Neural cell (in vitro differentiated cells): ENCODE results near the gene DCC. TPM values are rescaled to one million over a fixed set of nuclear protein-coding genes. Genes with fewer than 3 reads are reported as not detected.

Experiments
- H2AFZ ChIP-seq: fragments of 200-600, 300-800 bp; sonication (generic), shearing (Covaris generic); 2 replicates; pipeline ENCODE4 v1.6.0; 2014; ENCODE audit warnings: low read depth, mild to moderate bottlenecking, antibody characterized with exemption, low read length, moderate library complexity
- H3F3A ChIP-seq: fragments of 200-600 bp; shearing (Covaris generic); 2 replicates; pipeline ENCODE4 v1.6.1; 2016; ENCODE audit warnings: mild to moderate bottlenecking, moderate library complexity, mixed read lengths, antibody characterized with exemption, low read length; ENCODE audit not compliant: insufficient read depth, poor library complexity, severe bottlenecking
- H3K27ac ChIP-seq: fragments of 200-600, 300-800 bp; sonication (generic), shearing (Covaris generic); 2 replicates; pipeline ENCODE4 v1.5.1; 2014; ENCODE audit warnings: mild to moderate bottlenecking, low read length, moderate library complexity
- H3K27me3 ChIP-seq: fragments of 300-800, 200-600 bp; sonication (generic), shearing (Covaris generic); 2 replicates; pipeline ENCODE4 v1.6.0; 2014; ENCODE audit warnings: mild to moderate bottlenecking, low read depth, low read length, moderate library complexity; ENCODE audit not compliant: insufficient read depth
- H3K36me3 ChIP-seq: fragments of 300-800, 200-600 bp; sonication (generic), shearing (Covaris generic); 2 replicates; pipeline ENCODE4 v1.5.1; 2014; ENCODE audit warnings: mild to moderate bottlenecking, antibody characterized with exemption, low read length, moderate library complexity; ENCODE audit not compliant: insufficient read depth
- H3K4me2 ChIP-seq: fragments of 300-800, 200-600 bp; sonication (generic), shearing (Covaris generic); 2 replicates; pipeline ENCODE4 v1.6.0; 2014; ENCODE audit warnings: mild to moderate bottlenecking, low read length
- H3K4me3 ChIP-seq: fragments of 300-800, 200-600 bp; sonication (generic), shearing (Covaris generic); 2 replicates; pipeline ENCODE4 v1.5.1; 2014; ENCODE audit warnings: mild to moderate bottlenecking, low read length, moderate library complexity
- H3K79me2 ChIP-seq: fragments of 200-600 bp; shearing (Covaris generic); replicated peaks from 2 replicates; pipeline ENCODE4 v1.6.0; 2014; ENCODE audit warnings: mild to moderate bottlenecking, low read length, moderate library complexity; ENCODE audit not compliant: insufficient read depth
- H3K9ac ChIP-seq: fragments of 300-800, 200-600 bp; sonication (generic), shearing (Covaris generic); 2 replicates; pipeline ENCODE4 v1.6.1; 2016; ENCODE audit warnings: mild to moderate bottlenecking, low read length, mixed read lengths
- H3K9me2 ChIP-seq: fragments of 200-600 bp; shearing (Covaris generic); 2 replicates; pipeline ENCODE4 v1.6.1; 2016; ENCODE audit warnings: mild to moderate bottlenecking, low read length, mixed read lengths; ENCODE audit not compliant: insufficient read depth
- H3K9me3 ChIP-seq: fragments of 200-600, 300-800 bp; sonication (generic), shearing (Covaris generic); 2 replicates; pipeline ENCODE4 v1.6.1; 2016; ENCODE audit warnings: mild to moderate bottlenecking, mixed run types, low read length, moderate library complexity, mixed read lengths
- H4K20me1 ChIP-seq: fragments of 200-600 bp; shearing (Covaris generic); 2 replicates; pipeline ENCODE4 v1.6.1; 2016; ENCODE audit warnings: mild to moderate bottlenecking, mixed run types; ENCODE audit not compliant: insufficient read depth
- EP300 ChIP-seq: fragments of 450-650 bp; conservative IDR thresholded peaks from 2 replicates; pipeline ENCODE4 v1.6.1; 2014; ENCODE audit warnings: antibody characterized with exemption, mild to moderate bottlenecking, moderate library complexity; ENCODE audit not compliant: poor library complexity, severe bottlenecking
- EZH2 ChIP-seq: fragments of 200-600, 300-800 bp; shearing (Covaris generic), sonication (generic); IDR thresholded peaks from 2 replicates; pipeline ENCODE4 v1.6.1; 2014; ENCODE audit warnings: antibody characterized with exemption, low read length, borderline replicate concordance, mild to moderate bottlenecking; ENCODE audit not compliant: insufficient read depth, poor library complexity, severe bottlenecking
- MXI1 ChIP-seq: fragments of 450-650 bp; conservative IDR thresholded peaks from 2 replicates; pipeline ENCODE4 v1.6.1; 2014; ENCODE audit warnings: antibody characterized with exemption, mild to moderate bottlenecking; ENCODE audit not compliant: poor library complexity, severe bottlenecking
- POLR2AphosphoS5 ChIP-seq: IDR thresholded peaks from 2 replicates; pipeline ENCODE4 v1.6.1; 2012
- RAD21 ChIP-seq: fragments of 450-650 bp; conservative IDR thresholded peaks from 2 replicates; pipeline ENCODE4 v1.6.1; 2014; ENCODE audit warnings: antibody characterized with exemption, mild to moderate bottlenecking, moderate library complexity
- SMC3 ChIP-seq: fragments of 450-650 bp; conservative IDR thresholded peaks from 2 replicates; pipeline ENCODE4 v1.6.1; 2014; ENCODE audit warnings: antibody characterized with exemption, mild to moderate bottlenecking, moderate library complexity; ENCODE audit not compliant: poor library complexity
- TAF1 ChIP-seq: IDR thresholded peaks from 2 replicates; pipeline ENCODE4 v1.6.1; 2012; ENCODE audit warnings: low read depth
- polyA plus RNA-seq: library from polyadenylated mRNA; depleted of rRNA; stranded (reverse); fragments of >200 nt; gene quantifications from 2 replicates; pipeline ENCODE4 v1.2.3, GENCODE V29; 2014
- TF ChIP-seq, protein P1 (sequence below): fragments of 450-650 bp; IDR thresholded peaks from 2 replicates; pipeline ENCODE4 v1.5.1; 2014; ENCODE audit warnings: antibody characterized with exemption, mild to moderate bottlenecking, moderate library complexity; ENCODE audit not compliant: poor library complexity, severe bottlenecking
- TF ChIP-seq, protein P2 (sequence below): IDR thresholded peaks from 2 replicates; pipeline ENCODE4 v1.6.1; 2012; ENCODE audit warnings: borderline replicate concordance

DCC gene
- polyA plus RNA-seq, 1 donor from 2014 or later, result 40.7 TPM

DNA sequence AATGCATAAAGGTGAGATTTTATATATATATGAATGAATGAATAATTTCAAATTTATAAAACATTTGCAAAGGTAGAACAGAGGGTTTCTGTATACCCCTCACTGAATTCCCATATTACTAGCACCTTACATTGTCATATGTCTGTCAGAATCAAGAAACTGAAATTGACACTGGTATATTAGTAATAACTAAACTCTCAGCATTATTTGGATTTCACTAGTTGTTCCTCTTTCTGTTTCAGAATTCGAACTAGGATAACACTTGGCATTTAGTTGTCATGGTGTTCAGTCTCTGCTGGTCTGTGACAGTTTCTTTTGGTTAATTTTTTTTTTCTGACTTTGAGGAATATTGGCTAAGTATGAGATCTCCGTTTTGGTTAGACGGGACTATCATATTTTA, 275.9 kb downstream of the DCC start:
- Histone ChIP-seq H3K27me3 (no peaks in the 10 kb centered on the region), H2AFZ (no peak overlapping the region), H3K36me3 (no peaks in the 10 kb centered on the region), H3K9me3 (no peaks in the 10 kb centered on the region), H3K4me3 (no peak overlapping the region), H4K20me1 (no peaks in the 10 kb centered on the region), H3K4me2 (no peak overlapping the region), H3K27ac (no peak overlapping the region), H3K9ac (no peak overlapping the region), H3F3A (no peaks in the 10 kb centered on the region), H3K9me2 (no peaks in the 10 kb centered on the region), H3K79me2 (no peaks in the 10 kb centered on the region)
- TF ChIP-seq, protein P1, sequence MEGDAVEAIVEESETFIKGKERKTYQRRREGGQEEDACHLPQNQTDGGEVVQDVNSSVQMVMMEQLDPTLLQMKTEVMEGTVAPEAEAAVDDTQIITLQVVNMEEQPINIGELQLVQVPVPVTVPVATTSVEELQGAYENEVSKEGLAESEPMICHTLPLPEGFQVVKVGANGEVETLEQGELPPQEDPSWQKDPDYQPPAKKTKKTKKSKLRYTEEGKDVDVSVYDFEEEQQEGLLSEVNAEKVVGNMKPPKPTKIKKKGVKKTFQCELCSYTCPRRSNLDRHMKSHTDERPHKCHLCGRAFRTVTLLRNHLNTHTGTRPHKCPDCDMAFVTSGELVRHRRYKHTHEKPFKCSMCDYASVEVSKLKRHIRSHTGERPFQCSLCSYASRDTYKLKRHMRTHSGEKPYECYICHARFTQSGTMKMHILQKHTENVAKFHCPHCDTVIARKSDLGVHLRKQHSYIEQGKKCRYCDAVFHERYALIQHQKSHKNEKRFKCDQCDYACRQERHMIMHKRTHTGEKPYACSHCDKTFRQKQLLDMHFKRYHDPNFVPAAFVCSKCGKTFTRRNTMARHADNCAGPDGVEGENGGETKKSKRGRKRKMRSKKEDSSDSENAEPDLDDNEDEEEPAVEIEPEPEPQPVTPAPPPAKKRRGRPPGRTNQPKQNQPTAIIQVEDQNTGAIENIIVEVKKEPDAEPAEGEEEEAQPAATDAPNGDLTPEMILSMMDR, result no peak
- TF ChIP-seq, protein P2, sequence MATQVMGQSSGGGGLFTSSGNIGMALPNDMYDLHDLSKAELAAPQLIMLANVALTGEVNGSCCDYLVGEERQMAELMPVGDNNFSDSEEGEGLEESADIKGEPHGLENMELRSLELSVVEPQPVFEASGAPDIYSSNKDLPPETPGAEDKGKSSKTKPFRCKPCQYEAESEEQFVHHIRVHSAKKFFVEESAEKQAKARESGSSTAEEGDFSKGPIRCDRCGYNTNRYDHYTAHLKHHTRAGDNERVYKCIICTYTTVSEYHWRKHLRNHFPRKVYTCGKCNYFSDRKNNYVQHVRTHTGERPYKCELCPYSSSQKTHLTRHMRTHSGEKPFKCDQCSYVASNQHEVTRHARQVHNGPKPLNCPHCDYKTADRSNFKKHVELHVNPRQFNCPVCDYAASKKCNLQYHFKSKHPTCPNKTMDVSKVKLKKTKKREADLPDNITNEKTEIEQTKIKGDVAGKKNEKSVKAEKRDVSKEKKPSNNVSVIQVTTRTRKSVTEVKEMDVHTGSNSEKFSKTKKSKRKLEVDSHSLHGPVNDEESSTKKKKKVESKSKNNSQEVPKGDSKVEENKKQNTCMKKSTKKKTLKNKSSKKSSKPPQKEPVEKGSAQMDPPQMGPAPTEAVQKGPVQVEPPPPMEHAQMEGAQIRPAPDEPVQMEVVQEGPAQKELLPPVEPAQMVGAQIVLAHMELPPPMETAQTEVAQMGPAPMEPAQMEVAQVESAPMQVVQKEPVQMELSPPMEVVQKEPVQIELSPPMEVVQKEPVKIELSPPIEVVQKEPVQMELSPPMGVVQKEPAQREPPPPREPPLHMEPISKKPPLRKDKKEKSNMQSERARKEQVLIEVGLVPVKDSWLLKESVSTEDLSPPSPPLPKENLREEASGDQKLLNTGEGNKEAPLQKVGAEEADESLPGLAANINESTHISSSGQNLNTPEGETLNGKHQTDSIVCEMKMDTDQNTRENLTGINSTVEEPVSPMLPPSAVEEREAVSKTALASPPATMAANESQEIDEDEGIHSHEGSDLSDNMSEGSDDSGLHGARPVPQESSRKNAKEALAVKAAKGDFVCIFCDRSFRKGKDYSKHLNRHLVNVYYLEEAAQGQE, result no peak
- TF ChIP-seq EZH2 (no peak), POLR2AphosphoS5 (no peak), TAF1 (no peak), MXI1 (no peak), EP300 (no peak), RAD21 (no peak), SMC3 (no peak)

DNA sequence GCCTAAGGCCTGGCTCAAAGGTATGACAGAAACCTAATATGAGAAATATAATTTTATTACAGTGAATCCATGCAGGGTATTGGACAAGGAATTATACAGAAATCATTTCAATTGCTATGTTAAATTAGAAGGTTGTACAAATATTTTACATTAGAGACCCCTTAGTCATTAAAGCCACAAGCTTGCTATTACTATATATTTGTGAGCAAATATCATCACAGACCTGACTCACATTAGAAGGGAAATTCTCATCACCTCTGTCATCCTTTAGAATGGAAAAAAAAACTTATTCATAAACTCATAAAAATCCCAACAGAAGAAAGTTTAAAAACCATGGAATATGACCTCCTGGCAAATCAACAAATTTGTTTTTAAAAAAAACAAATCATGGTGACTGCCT, 277.9 kb downstream of the DCC start:
- Histone ChIP-seq H3K4me3 (no peak overlapping the region), H3K79me2 (no peaks in the 10 kb centered on the region), H3K36me3 (no peaks in the 10 kb centered on the region), H3K9me3 (no peaks in the 10 kb centered on the region), H3K9me2 (no peaks in the 10 kb centered on the region), H3K27me3 (no peaks in the 10 kb centered on the region), H4K20me1 (no peaks in the 10 kb centered on the region), H2AFZ (no peak overlapping the region), H3K9ac (no peak overlapping the region), H3F3A (no peaks in the 10 kb centered on the region), H3K27ac (no peak overlapping the region), H3K4me2 (no peak overlapping the region)
- no peak for TF ChIP-seq SMC3

DNA sequence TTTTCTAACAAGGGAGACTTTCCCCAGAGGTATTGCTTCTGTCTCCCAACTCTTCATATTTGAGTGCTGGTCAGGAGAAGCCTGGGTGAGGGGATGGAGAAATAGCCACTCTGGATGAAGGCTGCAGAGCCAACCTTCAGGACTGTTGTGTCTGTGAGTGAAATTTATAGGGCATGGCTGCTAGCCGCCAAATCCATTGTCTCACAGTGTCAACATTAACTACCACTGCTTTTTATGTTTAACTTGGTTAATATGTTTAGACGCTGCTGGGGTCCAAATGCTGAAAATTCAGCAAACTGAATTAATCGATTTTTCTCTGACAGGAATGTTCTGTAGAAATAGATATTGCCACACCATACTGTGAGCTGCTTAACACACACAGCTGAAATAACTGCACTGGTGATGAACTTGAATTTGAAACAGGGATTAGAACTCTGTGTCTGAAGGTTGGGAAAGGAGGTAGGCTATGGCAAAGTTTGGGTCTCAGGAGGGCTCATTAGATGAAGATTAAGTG, 281.0 kb downstream of the DCC start:
- H3K4me2 ChIP-seq, result no peak overlapping the region
- no peak overlapping the region for H3K4me3 ChIP-seq
- H3K27me3 ChIP-seq, result no peaks in the 10 kb centered on the region
- TF ChIP-seq MXI1 (no peak), EP300 (no peak), EZH2 (no peak), SMC3 (no peak), RAD21 (no peak), TAF1 (no peak), POLR2AphosphoS5 (no peak)
- TF ChIP-seq, protein P2, result no peak
- TF ChIP-seq, protein P1, result no peak
- no peaks in the 10 kb centered on the region for H3K9me2 ChIP-seq
- H3K9me3 ChIP-seq, result no peaks in the 10 kb centered on the region
- H3K9ac ChIP-seq, result no peak overlapping the region
- H3K36me3 ChIP-seq, result no peaks in the 10 kb centered on the region
- no peaks in the 10 kb centered on the region for H3K79me2 ChIP-seq
- H3K27ac ChIP-seq, result no peak overlapping the region
- no peaks in the 10 kb centered on the region for H3F3A ChIP-seq
- H2AFZ ChIP-seq, result no peak overlapping the region
- no peaks in the 10 kb centered on the region for H4K20me1 ChIP-seq
